Breast epithelium (tissue), 4 donors: ENCODE data around the gene MED19. TPM values are rescaled to one million over a fixed set of nuclear protein-coding genes. Genes with fewer than 3 reads are reported as not detected.

Source experiments
- DNase-seq, 2 donors: peaks; one replicate each; pipeline ENCODE4 v3.0.0-alpha.2; 2019; ENCODE audit warnings: low spot score in 2 of 2
- H3K27ac ChIP-seq, 2 donors: fragments of 200-600 bp; sonication (generic) in 1 of 2; one replicate each; pipeline ENCODE4 v1.5.1; 2016 to 2019; ENCODE audit warnings: mild to moderate bottlenecking in 1 of 2
- H3K27me3 ChIP-seq, 2 donors: fragments of 200-600 bp; sonication (generic) in 1 of 2; one replicate each; pipeline versions ENCODE4 v1.5.1 to v1.6.0; 2017 to 2019; ENCODE audit warnings: control low read depth in 1 of 2, mild to moderate bottlenecking in 1 of 2
- H3K36me3 ChIP-seq: fragments of 200-600 bp; one replicate; pipeline ENCODE4 v1.5.1; 2019
- H3K4me1 ChIP-seq, 2 donors: fragments of 200-600 bp; sonication (generic); one replicate each; pipeline ENCODE4 v1.5.1; 2016 to 2019; ENCODE audit warnings: control low read depth in 1 of 2
- H3K4me3 ChIP-seq, 3 donors: fragments of 200-600 bp; sonication (generic); 1 replicate in 2 of 3; 2 replicates in 1 of 3; pipeline ENCODE4 v1.5.1; 2016 to 2019; ENCODE audit warnings: mild to moderate bottlenecking in 3 of 3, moderate library complexity in 2 of 3
- H3K9me3 ChIP-seq, 2 donors: fragments of 200-600 bp; sonication (generic) in 1 of 2; one replicate each; pipeline ENCODE4 v1.5.1; 2016 to 2019; ENCODE audit warnings: control low read depth in 1 of 2
- CTCF ChIP-seq, 3 donors: fragments of 450-650 bp; IDR thresholded peaks; one replicate each; pipeline ENCODE4 v1.5.1; 2016 to 2017; ENCODE audit warnings: antibody characterized with exemption in 3 of 3, mild to moderate bottlenecking in 3 of 3, moderate library complexity in 3 of 3
- POLR2A ChIP-seq: fragments of 450-650 bp; IDR thresholded peaks from one replicate; pipeline ENCODE4 v1.6.1; 2016; ENCODE audit warnings: antibody characterized with exemption, mild to moderate bottlenecking, moderate library complexity
- POLR2AphosphoS5 ChIP-seq, 3 donors: sonication (generic); formaldehyde crosslinking; IDR thresholded peaks; one replicate each; pipeline ENCODE4 v1.6.1; 2017; ENCODE audit warnings: antibody characterized with exemption in 3 of 3
- intact Hi-C: fragments of 100-400 bp; cut with DNase I; formaldehyde crosslinking; loops from one replicate; pipeline ENCODE4 v1.15.1; 2023; ENCODE audit warnings: low total_unique reads
- total RNA-seq, 3 donors: library from RNA; depleted of rRNA; stranded (reverse); fragments of >200 nt; gene quantifications; one replicate each; pipeline ENCODE4 v1.1.0, GENCODE V29; 2016

Gene MED19
- total RNA-seq, 3 donors from 2014 or later: 18.7 to 27.7 (median 20.6) TPM

GRCh38 chr11:57680552-57680874 is 31.5 kb downstream of the MED19 start:
- Histone ChIP-seq H3K4me1 (peaks cover 0 to 11% of the 10 kb centered on the region in 2 donors), H3K27me3 (no peaks in the 10 kb centered on the region), H3K36me3 (no peaks in the 10 kb centered on the region), H3K4me3 (no peak overlapping the region), H3K27ac (peak overlapping the region in 1 of 2 donors; percentile 61), H3K9me3 (no peaks in the 10 kb centered on the region)
- intact Hi-C loops: no loop called here
- DNase-seq: no peak
- TF ChIP-seq CTCF (IDR thresholded peaks at IDR 0.05): no peak
- TF ChIP-seq POLR2AphosphoS5 (IDR thresholded peaks at IDR 0.05): no peak
- no peak for TF ChIP-seq POLR2A

GRCh38 chr11:57679396-57679795 is 32.6 kb downstream of the MED19 start:
- no peak overlapping the region for H3K4me3 ChIP-seq
- peak overlapping the region in 1 of 2 donors; percentile 61 for H3K27ac ChIP-seq
- no peaks in the 10 kb centered on the region for H3K27me3 ChIP-seq
- DNase-seq: no peak
- H3K9me3 ChIP-seq: no peaks in the 10 kb centered on the region
- no peaks in the 10 kb centered on the region for H3K36me3 ChIP-seq
- peaks cover 0 to 11% of the 10 kb centered on the region in 2 donors for H3K4me1 ChIP-seq
- intact Hi-C loops: no loop called here
- TF ChIP-seq POLR2A (no peak), POLR2AphosphoS5 (IDR thresholded peaks at IDR 0.05) (no peak), CTCF (IDR thresholded peaks at IDR 0.05) (no peak)

- no peaks in the 10 kb centered on the region for H3K27me3 ChIP-seq
- DNase-seq: no peak
- TF ChIP-seq POLR2A (no peak), POLR2AphosphoS5 (IDR thresholded peaks at IDR 0.05) (no peak), CTCF (IDR thresholded peaks at IDR 0.05) (no peak)
- H3K9me3 ChIP-seq: no peaks in the 10 kb centered on the region
- peaks cover 5% of the 10 kb centered on the region for H3K36me3 ChIP-seq
- intact Hi-C loops: no loop called here
- peaks cover 0 to 3% of the 10 kb centered on the region in 2 donors for H3K4me1 ChIP-seq
- peak overlapping the region; percentile 13 to 60 for H3K27ac ChIP-seq
- no peak overlapping the region for H3K4me3 ChIP-seq
Observed at GRCh38 chr11:57675176-57675941, 36.7 kb downstream of the MED19 start.

- Histone ChIP-seq H3K36me3 (peaks cover 5% of the 10 kb centered on the region), H3K9me3 (no peaks in the 10 kb centered on the region), H3K27ac (peak overlapping the region; percentile 13 to 60), H3K27me3 (no peaks in the 10 kb centered on the region), H3K4me3 (no peak overlapping the region), H3K4me1 (peaks cover 0 to 5% of the 10 kb centered on the region in 2 donors)
- no peak for TF ChIP-seq CTCF (IDR thresholded peaks at IDR 0.05)
- no peak for TF ChIP-seq POLR2A
- no peak for TF ChIP-seq POLR2AphosphoS5 (IDR thresholded peaks at IDR 0.05)
- DNase-seq: no peak
- intact Hi-C loops: no loop called here
Observed at GRCh38 chr11:57674251-57674650, 37.8 kb downstream of the MED19 start.

- Histone ChIP-seq H3K27me3 (no peaks in the 10 kb centered on the region), H3K9me3 (no peaks in the 10 kb centered on the region), H3K4me3 (peak overlapping the region; percentile 95 to 100 (median 98)), H3K4me1 (peaks cover 0 to 11% of the 10 kb centered on the region in 2 donors), H3K36me3 (peaks cover 5% of the 10 kb centered on the region), H3K27ac (peak overlapping the region; percentile 99 to 100)
- TF ChIP-seq CTCF (IDR thresholded peaks at IDR 0.05) (peak in 1 of 3 donors; percentile 6), POLR2AphosphoS5 (IDR thresholded peaks at IDR 0.05) (no peak), POLR2A (no peak)
- no peak for DNase-seq
- intact Hi-C loops: no loop called here
Observed at GRCh38 chr11:57668434-57668782, 43.6 kb downstream of the MED19 start.
